LNCAP (cell line): ENCODE data around the gene RCBTB2.

Experiments
- CTCF ChIP-seq: fragments of 450-650 bp; IDR thresholded peaks from 2 replicates; pipeline ENCODE4 v1.5.1; 2017; ENCODE audit warnings: mild to moderate bottlenecking

The RCBTB2 gene

GRCh38 chr13:48568370-48569103 is 35.7 kb upstream of the RCBTB2 start:
- TF ChIP-seq CTCF = no peak

DNA sequence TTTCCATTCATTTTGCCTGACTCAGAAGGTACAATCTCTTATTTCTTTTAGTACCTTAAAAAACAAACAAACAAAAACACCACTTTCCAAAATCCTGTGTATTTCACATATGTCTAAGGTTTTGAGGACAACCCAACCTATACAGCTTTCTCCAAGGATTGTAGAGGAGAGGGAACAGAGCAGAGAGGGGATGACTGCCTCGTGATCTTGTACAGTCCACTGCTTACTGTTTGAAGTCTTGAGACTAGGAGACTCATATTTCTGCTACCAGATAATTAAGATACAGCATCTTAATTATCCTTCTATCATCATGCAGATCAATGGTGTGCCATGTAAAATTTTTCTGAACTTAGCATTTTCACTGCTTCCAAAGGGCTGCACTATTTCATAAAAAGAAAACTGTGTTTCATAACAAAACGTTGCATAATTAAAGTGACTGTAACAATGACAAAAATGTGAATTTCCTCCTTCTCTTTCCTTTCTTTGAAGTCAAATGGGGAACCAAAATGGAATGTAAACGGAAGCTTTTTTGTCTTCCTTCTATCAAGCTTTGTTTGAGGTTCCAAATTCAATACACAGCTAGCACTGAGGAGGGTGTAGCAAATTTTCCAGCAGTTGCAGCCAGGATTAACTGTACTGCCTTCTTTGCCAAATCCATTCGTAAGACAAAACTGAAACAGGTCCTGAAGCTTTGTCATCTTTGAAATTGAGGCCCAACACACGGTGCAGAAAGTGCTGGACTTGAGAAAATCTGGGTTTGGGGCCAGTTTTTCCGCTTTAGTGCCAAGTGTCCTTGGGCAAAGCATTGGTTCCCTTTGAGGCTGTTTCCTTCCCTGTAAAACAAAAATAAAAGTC is 34.9 kb upstream of the RCBTB2 start:
- TF ChIP-seq CTCF = no peak

- TF ChIP-seq CTCF = no peak
These were observed 31.2 kb upstream of the RCBTB2 start for GRCh38 chr13:48564056-48564455.

GRCh38 chr13:48563626-48564025 is 30.7 kb upstream of the RCBTB2 start:
- no peak for TF ChIP-seq CTCF

GRCh38 chr13:48562296-48563066 is 29.6 kb upstream of the RCBTB2 start:
- no peak for TF ChIP-seq CTCF

- no peak for TF ChIP-seq CTCF
These were observed 28.8 kb upstream of the RCBTB2 start for GRCh38 chr13:48561466-48562235.
